Embryonic facial prominence (tissue), 1 donor: ENCODE data around the gene PHKG1.
"Not testable (repeated sequence)": the region's sequence is repeated elsewhere in the genome, so short reads cannot be mapped to it uniquely, and the experiment has no call there.

Experiments
- DNase-seq: peaks from one replicate; pipeline ENCODE4 v3.0.0-alpha.2; 2016; ENCODE audit errors: extremely low spot score

PHKG1 gene

DNA sequence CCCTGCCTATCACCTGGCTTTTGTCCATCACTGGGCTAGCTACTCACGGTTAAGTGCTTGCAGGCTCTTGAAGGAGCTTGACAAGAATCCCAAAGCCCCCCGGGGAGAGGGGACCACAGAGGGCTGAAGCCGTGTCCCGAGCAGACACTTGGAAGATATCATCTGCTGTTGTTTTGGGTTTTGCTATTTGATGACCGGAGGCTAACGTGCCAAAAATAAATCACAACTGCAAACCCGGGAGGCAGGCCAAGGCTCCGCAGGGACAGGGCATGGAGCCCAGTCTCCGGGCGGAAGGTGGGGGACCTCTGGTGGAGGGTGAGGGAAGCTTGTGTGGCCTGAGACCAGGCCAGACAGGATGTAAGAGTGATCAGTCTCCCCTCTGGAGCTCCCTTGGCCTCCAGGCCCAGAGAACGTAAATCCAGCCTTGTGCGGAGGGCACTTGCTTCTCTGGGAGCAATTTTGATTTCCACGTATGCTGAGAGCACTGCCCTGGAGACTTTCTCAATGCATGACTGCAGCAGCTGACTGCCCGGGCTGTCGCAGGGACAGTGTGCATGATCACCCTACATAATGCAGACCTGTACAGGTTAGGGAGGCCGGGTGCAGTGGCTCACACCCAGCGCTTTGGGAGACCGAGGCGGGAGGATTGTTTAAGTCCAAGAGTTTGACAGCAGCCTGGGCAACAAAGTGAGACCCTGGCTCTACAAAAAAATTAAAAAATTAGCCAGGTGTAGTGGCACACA, at the start of gene PHKG1:
Gene PHKG1 (minus strand): TSS at position 164 of the 743 bp plus-strand sequence. CDS start 4,011 bp downstream, outside the sequence.
- DNase-seq: no peak

DNA sequence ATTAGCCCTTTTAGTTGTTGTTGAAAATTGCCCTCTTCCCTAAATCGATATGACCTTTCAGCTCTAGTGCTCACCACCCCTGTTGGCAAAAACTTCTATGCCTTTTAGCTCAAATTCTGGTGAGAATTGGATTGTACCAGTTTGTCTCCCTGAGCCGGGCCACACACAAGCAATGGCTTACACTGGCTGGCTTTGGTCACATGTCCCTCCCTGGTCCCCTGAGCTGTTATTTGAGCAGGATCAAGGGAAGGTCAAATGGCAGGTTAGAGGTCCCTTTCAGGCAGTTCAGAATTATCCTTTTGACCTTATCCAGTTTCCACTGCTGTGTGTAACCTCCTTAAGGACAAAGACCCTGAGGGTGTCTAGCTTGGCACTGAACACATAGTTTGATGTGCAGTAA, 38.3 kb upstream of the PHKG1 start:
- DNase-seq: not testable (repeated sequence)

DNA sequence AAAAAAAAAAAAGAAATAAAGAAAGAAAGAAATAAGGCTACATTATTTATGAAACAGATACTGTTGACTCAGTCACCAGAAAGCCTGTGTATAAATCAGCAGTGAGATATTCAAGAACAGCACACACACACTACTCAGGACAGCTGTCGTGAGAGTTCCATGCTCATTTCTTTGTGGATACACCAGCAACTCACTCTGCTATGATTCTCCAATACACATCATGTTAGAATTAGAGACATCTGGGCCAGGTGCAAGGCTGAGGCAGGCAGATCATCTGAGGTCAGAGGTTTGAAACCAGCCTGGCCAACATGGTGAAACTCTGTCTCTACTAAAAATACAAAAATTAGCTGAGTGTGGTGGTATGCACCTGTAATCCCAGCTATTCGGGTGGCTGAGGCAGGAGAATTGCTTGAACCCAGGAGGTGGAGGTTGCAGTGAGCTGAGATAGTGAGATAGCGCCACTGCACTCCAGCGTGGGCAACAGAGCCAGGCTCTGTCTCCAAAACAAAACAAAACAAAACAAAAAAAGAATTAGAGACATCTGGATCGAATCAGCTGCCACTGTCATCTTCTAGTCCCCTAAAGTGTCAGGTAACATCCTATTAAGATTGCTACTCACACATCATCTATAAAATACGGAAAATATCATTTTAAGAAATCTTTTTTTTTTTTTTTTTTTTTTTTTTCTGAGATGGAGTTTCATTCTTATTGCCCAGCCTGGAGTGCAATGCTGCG, 34.7 kb upstream of the PHKG1 start:
- DNase-seq: no peak

DNA sequence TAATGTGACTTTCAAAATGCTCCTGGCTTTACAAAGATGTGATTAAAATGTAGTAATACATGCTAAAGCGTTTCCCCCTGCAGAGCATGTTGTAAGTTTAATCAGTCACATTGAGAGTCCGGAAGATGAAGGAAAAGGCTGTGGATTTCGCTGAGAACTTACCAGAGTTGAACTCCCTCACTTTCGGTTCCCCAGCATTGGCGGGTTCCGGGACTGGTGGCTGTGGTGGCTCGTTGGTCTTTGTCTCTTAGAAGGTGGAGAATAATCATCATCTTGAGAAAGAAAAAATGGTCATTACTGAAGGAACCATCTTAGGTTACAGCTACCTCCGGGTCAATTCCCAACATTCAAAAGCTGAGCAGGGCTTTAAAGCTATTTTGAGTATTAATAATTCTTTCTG, 33.1 kb upstream of the PHKG1 start:
- DNase-seq: no peak

DNA sequence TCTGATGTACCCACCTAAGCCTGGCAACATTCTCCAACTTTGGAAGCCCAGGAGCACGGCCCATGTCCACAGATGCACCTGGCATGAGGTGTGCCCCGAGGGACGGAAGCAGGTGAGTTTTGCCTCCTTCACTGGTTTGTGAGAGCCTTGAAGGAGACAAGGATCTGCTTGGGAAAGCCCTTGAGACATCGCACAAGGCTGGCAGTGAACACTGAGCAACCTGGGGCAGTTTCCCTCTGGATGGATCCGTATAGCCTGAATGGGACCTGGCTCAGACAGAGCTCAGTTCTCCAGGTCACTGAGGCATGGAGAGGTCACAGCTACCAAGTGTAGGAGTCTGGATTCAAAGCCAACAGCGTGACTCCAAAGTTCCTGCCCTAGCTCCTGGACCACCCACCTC, 32.2 kb upstream of the PHKG1 start:
- DNase-seq: no peak

DNA sequence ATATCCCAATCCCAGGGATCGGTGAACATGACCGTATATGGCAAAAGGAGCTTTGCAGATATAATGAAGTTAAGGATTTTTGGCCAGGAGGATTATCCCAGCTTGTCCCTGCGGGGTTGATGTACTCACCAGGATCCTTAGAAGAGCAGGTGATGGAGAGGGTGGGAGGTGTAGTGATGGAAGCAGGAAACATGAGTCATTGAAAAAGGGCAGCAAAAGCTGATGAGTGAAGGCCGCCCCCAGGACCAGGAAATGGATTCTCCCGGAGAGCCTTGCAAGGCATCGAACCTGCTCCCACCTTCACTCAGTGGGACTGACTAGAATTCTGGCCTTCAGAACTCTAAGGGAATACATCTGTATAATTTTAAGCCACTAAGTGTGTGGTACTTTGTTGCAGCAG, 28.7 kb upstream of the PHKG1 start:
- no peak for DNase-seq

DNA sequence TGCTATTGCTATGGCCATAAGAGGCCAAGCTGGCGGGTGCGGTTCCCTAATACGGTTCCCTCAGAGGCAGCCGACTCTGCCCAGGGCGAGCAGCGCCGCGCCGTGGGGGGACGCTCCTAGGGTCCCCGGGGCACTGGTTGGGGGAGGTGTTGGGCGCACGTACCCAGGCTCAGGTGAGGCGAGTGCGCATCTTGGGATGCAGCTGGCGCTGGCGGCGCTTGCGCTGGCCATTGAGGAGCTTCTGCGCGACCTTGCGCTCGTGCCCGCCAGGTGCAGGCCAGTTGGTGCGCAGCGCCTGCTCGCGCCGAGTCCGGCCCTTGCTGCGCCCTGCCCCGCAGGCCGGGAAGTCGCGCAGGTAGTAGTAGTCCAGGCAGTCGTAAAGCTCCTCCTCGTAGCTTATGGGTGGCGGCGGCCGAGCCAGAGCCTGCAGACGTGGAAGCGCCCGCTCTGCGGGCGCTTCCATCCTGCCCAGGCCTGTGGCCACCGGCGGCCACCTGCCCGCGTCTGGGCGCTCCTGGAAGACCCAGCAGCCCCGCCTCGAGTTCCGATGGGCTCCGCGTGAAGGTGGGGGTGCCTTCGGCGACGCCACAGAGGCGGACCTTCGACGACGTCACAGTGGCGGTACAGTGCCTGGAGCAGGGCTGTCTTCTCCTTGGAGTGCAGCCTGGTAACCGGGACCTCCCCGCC, 23.2 kb upstream of the PHKG1 start, which contains the start of gene NUPR2:
Gene NUPR2 (minus strand): TSS at position 566 of the 687 bp plus-strand sequence. CDS start 103 bp downstream, at position 463.
- DNase-seq: no peak

DNA sequence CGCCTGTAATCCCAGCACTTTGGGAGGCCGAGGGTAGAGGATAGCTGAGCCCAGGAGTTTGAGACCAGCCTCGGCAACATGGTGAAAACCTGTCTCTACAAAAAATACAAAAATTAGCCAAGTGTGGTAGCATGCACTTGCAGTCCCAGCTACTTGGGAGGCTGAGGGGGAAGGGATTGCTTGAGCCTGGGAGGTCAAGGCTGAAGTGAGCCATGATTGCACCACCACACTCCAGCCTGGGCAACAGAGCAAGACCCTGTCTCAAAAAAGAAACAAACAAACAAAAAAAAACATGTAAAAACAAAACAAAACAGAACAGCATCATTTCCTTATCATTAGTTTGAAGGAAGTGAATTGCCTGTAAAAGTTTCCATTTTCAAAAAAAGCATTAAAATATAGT, 19.5 kb upstream of the PHKG1 start:
- DNase-seq: not testable (repeated sequence)

DNA sequence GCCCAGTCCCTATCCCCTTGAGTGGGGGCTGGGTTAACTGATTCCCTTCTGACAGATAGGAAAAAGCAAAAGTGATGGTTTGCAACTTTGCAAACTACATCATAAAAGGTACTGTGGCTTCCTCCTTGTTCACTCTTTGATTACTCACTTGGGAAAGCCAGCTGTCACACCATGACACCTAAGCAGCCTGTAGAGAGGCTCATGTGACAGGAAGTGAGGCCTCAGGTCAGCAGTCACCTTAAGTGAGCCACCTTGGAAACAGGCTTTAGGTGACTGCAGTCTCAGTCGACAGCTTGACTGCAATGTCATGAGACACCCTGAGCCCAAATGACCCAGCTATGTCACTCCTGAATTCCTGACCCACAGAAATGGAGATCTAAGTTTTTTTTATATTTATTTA, 17.9 kb upstream of the PHKG1 start:
- no peak for DNase-seq

DNA sequence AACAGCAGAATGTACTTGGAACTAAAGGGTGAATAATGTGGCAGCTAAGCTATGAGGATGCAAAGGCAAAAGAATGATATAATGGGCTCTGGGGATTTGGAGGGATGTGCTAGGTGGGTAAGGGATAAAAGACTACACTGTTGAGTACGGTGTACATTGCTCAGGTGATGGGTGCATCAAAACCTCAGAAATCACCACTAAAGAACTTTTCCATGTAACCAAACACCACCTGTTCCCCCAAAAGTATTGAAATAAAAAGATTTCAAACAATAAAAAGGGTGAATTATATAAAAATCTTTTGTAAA, 15.2 kb upstream of the PHKG1 start:
- DNase-seq: no peak

DNA sequence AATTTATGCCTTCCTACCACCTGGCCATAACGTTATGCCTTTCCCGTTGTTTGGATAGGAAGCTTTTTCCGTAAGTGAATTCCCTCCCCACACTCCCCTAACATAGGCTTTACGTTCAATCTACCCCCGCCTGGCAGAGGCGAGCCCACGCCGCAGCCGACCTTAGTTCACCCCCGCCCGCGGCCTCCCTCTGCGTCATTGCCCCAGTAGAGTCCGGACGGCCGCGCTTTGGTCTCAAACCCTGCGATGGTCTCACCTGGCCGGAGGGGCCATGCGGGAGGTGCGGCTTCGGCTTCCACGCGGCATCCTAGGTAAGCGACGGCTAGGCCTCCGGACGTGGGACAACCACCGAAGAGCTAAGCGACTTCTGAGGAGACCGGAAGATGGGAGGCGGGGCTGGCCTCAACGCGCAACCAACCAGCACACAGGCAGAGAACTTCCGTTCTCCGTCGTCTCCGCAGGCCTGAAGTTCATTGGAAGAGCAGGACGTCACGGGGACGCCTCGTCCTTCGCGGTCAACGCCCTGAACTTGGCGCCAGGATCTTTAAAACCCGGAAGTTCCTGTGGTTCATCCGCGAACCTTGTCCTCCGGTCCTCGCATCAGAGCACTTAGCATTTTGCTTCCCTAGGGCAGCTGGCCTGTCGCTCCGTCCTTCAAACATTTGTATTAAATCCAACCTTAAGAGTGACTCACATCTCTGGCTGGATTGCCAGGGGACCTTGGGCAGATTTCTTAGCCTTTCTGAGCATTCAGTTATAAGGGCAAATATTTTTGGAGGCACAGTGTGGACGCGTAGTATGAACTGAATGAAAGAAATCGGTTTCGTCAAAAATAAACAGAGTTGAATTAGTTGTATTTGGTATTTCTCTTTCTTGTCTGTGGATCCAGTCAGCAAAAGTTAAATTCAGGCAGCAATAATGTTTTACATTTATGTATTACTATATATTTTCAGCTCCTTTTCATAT, 13.6 kb upstream of the PHKG1 start, which contains the start of gene CHCHD2:
Gene CHCHD2 (minus strand): TSS at position 369 of the 966 bp plus-strand sequence. CDS start 63 bp downstream, at position 306.
- DNase-seq: peak; percentile 98

DNA sequence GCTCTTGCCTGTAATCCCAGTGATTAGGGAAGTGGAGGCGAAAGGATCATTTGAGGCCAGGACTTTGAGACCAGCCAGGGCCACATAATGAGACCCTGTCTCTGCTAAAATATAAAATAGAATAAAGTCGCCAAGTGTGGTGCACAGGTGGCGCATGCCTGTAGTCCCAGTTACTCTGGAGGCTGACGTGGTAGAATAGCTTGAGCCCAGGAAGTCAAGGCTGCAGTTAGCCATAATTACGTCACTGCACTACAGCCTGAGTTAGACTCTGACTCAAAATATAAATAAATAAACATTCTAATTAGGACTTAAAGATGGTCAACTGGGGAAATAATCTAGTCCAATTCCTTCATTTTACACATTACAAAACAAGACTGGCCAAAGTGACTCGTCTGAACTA, 12.8 kb upstream of the PHKG1 start:
- DNase-seq: no peak

DNA sequence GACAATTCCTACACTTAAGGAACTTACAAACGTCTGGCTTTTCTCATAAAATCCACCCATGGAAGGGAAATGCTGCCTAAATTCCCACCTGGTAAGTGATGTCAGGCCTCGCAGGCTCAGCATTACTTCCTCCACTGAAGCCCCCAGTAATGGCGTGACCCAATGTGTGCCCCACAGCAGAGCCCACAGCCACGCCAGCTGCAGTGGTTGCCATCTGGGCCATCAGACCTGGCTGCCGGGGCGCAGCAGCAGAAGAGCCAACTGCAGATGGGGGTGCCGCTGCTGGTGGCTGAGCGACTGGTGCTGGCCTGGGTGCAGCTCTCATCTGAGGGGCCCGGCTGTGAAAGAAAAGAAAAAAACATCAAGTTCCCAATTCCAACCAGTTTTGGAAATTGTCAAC, 11.4 kb upstream of the PHKG1 start:
- not testable (repeated sequence) for DNase-seq

DNA sequence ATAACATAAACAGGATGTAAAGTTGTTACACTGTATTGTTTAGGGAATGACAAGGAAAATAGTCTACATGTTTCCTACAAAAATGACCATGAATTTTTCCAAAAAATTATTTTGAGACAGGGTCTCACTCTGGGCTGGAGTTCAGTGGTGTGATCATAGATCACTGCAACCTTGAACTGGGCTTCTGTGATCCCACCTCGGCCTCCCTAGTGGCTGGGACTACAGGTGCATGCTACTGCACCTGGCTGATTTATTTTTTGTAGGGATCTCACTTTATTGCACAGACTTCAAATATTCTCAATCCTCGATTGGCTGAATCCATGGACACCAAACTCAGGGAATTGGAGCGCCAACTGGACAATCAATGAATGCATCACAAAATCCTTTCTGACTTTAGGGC, 6.9 kb upstream of the PHKG1 start:
- no peak for DNase-seq

DNA sequence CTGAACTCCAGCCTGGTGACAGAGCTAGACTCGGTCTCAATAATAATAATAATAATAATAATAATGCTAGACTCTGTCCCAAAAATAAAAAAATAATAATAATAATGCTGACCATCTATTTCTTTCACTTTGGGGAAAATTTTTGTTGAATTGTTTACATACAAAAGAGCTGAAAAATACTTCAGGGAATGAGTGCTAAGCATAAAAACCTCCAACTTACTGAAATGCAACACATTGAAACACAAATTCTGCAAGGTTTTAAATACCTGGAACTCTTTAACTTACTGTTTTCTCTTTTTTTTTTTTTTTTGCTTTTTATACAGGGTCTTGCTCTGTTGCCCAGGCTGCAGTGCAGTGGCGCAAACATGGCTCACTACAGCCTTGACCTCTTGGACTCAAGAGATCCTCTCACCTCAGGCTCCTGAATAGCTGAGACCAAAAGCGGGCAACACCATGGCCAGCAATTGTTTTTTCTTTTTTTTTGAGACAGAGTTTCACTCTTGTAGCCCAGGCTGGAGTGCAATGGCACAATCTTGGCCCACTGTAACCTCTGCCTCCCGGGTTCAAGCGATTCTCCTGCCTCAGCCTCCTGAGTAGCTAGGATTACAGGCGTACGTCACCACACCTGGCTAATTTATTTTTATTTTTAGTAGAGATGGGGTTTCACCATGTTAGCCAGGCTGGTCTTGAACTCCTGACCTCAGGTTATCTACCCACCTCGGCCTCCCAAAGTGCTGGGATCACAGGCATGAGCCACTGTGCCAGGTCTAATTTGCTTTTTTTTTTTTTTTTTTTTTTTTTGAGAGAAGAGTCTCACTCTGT, 5.6 kb upstream of the PHKG1 start:
- not testable (repeated sequence) for DNase-seq

DNA sequence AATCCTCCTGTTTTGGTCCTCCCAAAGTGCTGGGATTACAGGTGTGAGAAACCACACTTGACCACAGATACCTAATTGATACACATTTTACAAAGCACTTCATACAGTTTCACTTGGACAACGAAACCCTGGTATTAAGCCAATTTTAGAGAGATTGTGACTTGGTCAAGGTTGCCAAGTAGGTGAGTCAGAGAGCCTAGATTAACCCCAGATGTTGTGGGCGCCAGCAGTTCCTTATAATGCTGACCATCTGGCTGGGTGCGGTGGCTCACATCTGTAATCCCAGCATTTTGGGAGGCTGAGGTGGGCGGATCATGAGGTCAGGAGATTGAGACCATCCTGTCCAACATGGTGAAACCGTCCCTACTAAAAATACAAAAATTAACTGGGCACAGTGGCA, 4.9 kb upstream of the PHKG1 start:
- DNase-seq: no peak

DNA sequence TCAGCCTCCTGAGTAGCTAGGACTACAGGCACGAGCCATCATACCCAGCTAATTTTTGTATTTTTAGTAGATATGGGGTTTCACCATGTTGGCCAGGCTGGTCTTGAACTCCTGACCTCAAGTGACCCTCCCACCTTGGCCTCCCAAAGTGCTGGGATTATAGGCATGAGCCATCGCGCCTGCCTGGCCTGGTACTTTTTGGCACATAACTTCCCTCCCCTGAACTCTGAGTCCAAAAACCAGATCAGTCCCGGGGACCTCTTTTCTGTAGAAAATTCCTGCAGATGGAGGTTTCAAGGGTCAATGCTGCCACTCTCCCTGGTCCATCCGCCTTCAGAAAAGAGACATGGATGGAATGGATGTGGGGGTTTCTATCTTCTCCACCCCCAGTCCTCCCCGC, 364 bp downstream of the PHKG1 start:
- DNase-seq: not testable (repeated sequence)

DNA sequence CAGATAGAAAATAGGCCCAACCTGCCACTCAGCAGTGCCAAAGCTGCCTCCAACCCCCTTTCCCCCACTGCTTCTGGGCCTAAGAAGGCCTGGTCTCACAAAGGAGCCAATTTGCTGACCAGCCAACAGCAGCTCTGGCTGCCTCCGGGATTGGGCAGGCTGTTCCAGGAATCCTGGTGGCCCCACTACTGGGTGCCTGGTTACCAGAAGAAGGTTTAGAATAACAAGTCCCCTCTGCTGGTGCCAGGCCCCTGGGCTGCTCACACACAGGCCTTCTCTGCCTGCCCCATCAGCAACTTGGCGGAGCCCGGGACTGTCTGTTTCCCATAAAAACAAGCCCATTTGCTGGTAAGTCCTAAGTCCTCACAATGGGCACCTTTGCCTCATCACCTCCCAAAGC, 1.2 kb downstream of the PHKG1 start:
- no peak for DNase-seq

DNA sequence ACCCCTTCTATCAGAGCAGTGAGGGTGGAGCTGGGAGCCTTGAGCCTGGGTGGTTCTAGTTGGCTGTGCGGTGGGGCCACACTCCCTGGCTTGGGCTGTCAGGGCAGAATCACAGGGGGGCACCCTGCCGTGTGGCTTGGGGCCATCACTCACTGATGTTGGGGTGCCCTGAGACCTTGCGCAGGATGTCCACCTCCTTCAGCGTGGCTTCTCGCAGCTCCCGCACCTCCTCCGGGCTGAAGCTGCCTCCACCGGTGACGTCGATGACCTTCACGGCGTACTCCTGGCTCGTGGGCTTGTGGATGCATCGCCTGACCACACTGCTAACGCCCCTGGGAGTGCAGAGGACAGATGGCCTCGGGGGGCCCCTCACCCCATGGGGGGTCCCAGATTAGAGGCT, 5.3 kb downstream of the PHKG1 start:
- DNase-seq: no peak

DNA sequence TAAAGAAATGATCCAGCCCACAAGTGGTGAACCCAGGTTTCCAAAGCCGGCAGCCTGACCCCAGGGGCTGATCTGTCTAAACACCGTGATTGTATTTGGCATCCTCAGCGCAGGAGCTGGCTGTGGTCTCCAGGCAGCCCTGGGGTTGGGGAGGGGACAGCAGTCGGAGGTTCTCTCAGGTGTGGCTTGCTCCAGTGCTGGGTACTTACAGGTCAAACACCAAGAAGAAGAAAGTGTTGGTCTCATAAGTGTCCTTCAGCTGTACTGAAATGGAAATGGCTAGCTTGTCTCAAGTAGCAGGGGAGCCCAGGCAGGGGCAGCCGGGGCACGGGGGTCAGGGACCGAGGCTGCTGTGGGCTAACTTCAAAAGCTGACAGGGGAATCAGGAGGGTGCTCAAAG, 6.0 kb downstream of the PHKG1 start:
- DNase-seq: no peak
